ENCODE results near the gene RTEL1. TPM values are rescaled to one million over a fixed set of nuclear protein-coding genes. Genes with fewer than 3 reads are reported as not detected.

RTEL1 gene
- total and polyA plus RNA-seq, 9 of the 15 experiments (the other 6 are each of a cell fraction or from before 2014, with no cell fraction given) = 0.36 to 61.0 (median 17.9) TPM

- no peak; a peak in 1 of 4 replicates for TF ChIP-seq MNT (conservative IDR thresholded peaks at IDR 0.05)
- no peak for TF ChIP-seq ZNF445 (CRISPR knock-in tag; IDR thresholded peaks at IDR 0.05; ENCODE audit: low read depth)
- TF ChIP-seq GATAD2B (IDR thresholded peaks at IDR 0.05; ENCODE audit: borderline replicate concordance) = 0 out of 2 replicates have a peak, but pooled peaks have one; percentile 34
- TF ChIP-seq KLF16 (IDR thresholded peaks at IDR 0.05) = no peak
- no peak for TF ChIP-seq TEAD4 (IDR thresholded peaks at IDR 0.05; ENCODE audit: low read length)
- no peak for TF ChIP-seq TEAD4 (CRISPR knock-in tag; IDR thresholded peaks at IDR 0.05; ENCODE audit: borderline replicate concordance)
- TF ChIP-seq PRDM10 (IDR thresholded peaks at IDR 0.05; ENCODE audit: partially characterized antibody) = no peak
- TF ChIP-seq EGR1 (conservative IDR thresholded peaks at IDR 0.05) = peak; percentile 72
- no peak for TF ChIP-seq NFIC (IDR thresholded peaks at IDR 0.05)
- no peak for TF ChIP-seq HDAC2 (IDR thresholded peaks at IDR 0.05)
- TF ChIP-seq GTF2E2 (tag; IDR thresholded peaks at IDR 0.05) = no peak
- no peak for TF ChIP-seq MTA3 (IDR thresholded peaks at IDR 0.05; ENCODE audit: borderline replicate concordance)
- TF ChIP-seq ARID4B (CRISPR knock-in tag; IDR thresholded peaks at IDR 0.05) = no peak; the same call in 1 of the 2 replicates
- no peak for TF ChIP-seq NRF1 (conservative IDR thresholded peaks at IDR 0.05 in 1 of 2, IDR thresholded peaks at IDR 0.05 in 1 of 2)
- peak; percentile 83 for TF ChIP-seq RBFOX2 (IDR thresholded peaks at IDR 0.05; ENCODE audit: low read depth, low read length)
- TF ChIP-seq RAD51 (IDR thresholded peaks at IDR 0.05; ENCODE audit: borderline replicate concordance, low read depth) = no peak
- TF ChIP-seq MED1 (CRISPR knock-in tag; IDR thresholded peaks at IDR 0.05; ENCODE audit: borderline replicate concordance) = no peak
- TF ChIP-seq TSC22D4 (tag; IDR thresholded peaks at IDR 0.05) = no peak
Observed at GRCh38 chr20:63625771-63626423, 32.2 kb upstream of the RTEL1 start (continued).
